Adrenal gland (tissue), 12 donors: ENCODE measurements around the gene SPAG16. TPM values are rescaled to one million over a fixed set of nuclear protein-coding genes. Genes with fewer than 3 reads are reported as not detected.

Experiments
- DNase-seq, 7 donors: peaks; one replicate each; pipeline ENCODE4 v3.0.0-alpha.2; 2019 to 2020
- H3K27ac ChIP-seq, 5 donors: fragments of 200-600 bp; sonication (generic) in 4 of 5; 1 replicate in 3 of 5; 2 replicates in 2 of 5; pipeline versions ENCODE4 v1.5.1 to v1.8.0; 2016 to 2020; ENCODE audit warnings: mild to moderate bottlenecking in 1 of 5
- H3K27me3 ChIP-seq: fragments of 200-600 bp; 2 replicates; pipeline ENCODE4 v1.8.0; 2021
- H3K36me3 ChIP-seq, 2 donors: fragments of 200-600 bp; replicated peaks in 1 of 2; 1 replicate in 1 of 2; 2 replicates in 1 of 2; pipeline versions ENCODE4 v1.5.1 to v1.8.0; 2018 to 2022
- H3K4me1 ChIP-seq, 2 donors: fragments of 200-600 bp; replicated peaks in 1 of 2; 1 replicate in 1 of 2; 2 replicates in 1 of 2; pipeline versions ENCODE4 v1.5.1 to v1.8.0; 2018 to 2021
- H3K4me3 ChIP-seq, 4 donors: fragments of 200-600 bp; sonication (generic) in 3 of 4; one replicate each; pipeline ENCODE4 v1.5.1; 2016 to 2018
- H3K9me3 ChIP-seq, 3 donors: fragments of 200-600 bp; sonication (generic) in 1 of 3; replicated peaks in 1 of 3; 1 replicate in 2 of 3; 2 replicates in 1 of 3; pipeline versions ENCODE4 v1.5.1 to v1.8.0; 2016 to 2021
- CTCF ChIP-seq, 6 experiments: fragments of 450-650 bp in 4 of 6; fragments of 200-600 bp in 2 of 6; sonication (generic) in 1 of 6; IDR thresholded peaks; 1 replicate in 5 of 6; 2 replicates in 1 of 6; pipeline versions ENCODE4 v1.5.1 to v1.8.0; 2016 to 2021; ENCODE audit warnings: antibody characterized with exemption in 6 of 6, mild to moderate bottlenecking in 2 of 6, moderate library complexity in 1 of 6
- POLR2A ChIP-seq, 2 donors: fragments of 450-650 bp; IDR thresholded peaks; one replicate each; pipeline ENCODE4 v1.6.1; 2017; ENCODE audit warnings: antibody characterized with exemption in 2 of 2, mild to moderate bottlenecking in 2 of 2, moderate library complexity in 1 of 2
- WGBS, 4 donors: extraction: QIAGEN DNeasy Blood & Tissue Kit in 2 of 4; methylation state at CpG; one replicate each; pipeline versions ENCODE4 v1.1.5 to v1.1.7; 2013 to 2017; 5-methylcytosine and 5-hydroxymethylcytosine counted together
- intact Hi-C, 2 donors: fragments of 100-400 bp; cut with DNase I; formaldehyde crosslinking; loops; one replicate each; pipeline versions ENCODE4 v1.14.1 to v1.15.0; 2022 to 2023
- polyA plus RNA-seq, 3 donors: library from polyadenylated mRNA; stranded (reverse); fragments of 200-250 nt in 2 of 3; fragments of 350-450 nt in 1 of 3; fragmentation: Illumina TruSeq in 1 of 3; extraction: RNeasy Lipid Tissue Mini Kit (QIAGEN cat#74804) in 1 of 3; gene quantifications; one replicate each; pipeline ENCODE4 v1.2.3, GENCODE V29; 2013 to 2014
- total RNA-seq, 9 donors: library from RNA; depleted of rRNA in 4 of 9; stranded (reverse); fragments of >200 nt in 4 of 9; fragments of 120-200 nt in 1 of 9; fragmentation: NEBNext Ultra II Directional in 1 of 9; extraction: Animal tissue kit (Norgen Biotek cat#: 25700) in 1 of 9; gene quantifications; one replicate each; pipeline versions ENCODE4 v1.1.0 to v1.2.4, GENCODE V29; 2013 to 2023
- donor health status: healthy with polysubstance abuse.
- donor health status: Bipolar disorder and iron deficiency.
- donor health status: DM: yes; HTN: yes; CAD: no.
- donor health status: DM: no; HTN: no; CAD: no.
- donor health status: DM: no; HTN: no; CAD: no.
- donor health status: DM: yes; HTN: yes; CAD: no.

The SPAG16 gene
- total and polyA plus RNA-seq, 12 donors = 12.4 to 45.3 (median 21.8) TPM

DNA sequence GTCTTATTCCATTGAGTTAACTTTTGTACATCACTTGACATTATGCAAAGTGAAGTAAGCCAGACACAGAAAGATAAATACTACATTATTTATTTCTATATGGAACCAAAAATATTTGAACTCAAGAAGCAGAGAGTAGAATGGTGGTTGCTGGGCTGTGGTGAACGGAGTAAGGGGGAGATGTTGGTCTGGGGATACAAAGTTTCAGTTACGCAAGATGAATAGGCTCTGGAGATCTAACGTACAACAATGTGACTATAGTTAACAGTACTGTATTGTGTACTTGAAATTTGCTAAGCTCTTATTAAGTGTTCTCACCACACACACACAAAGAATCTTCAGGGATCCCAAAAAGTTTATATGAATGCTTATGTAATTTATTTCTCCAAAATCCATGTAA, 1001.7 kb downstream of the SPAG16 start:
- intact Hi-C loops = no loop called here
- no peaks in the 10 kb centered on the region for H3K4me1 ChIP-seq
- no peaks in the 10 kb centered on the region for H3K9me3 ChIP-seq
- TF ChIP-seq CTCF (IDR thresholded peaks at IDR 0.05) = no peak
- TF ChIP-seq POLR2A (IDR thresholded peaks at IDR 0.05) = no peak
- no peak overlapping the region for H3K4me3 ChIP-seq
- no peak for DNase-seq
- 34 to 46% (median 42%) methylated on average over 3 of the region's 3 CpGs for WGBS, 4 donors
- no peaks in the 10 kb centered on the region for H3K27me3 ChIP-seq
- no peak overlapping the region for H3K27ac ChIP-seq
- H3K36me3 ChIP-seq = no peaks in the 10 kb centered on the region

- intact Hi-C loops = no loop called here
- TF ChIP-seq POLR2A (IDR thresholded peaks at IDR 0.05) (no peak), CTCF (IDR thresholded peaks at IDR 0.05) (no peak)
Observed at GRCh38 chr2:214293593-214293992, 1009.3 kb downstream of the SPAG16 start.

GRCh38 chr2:214294426-214294825, 1010.2 kb downstream of the SPAG16 start:
- DNase-seq = no peak
- Histone ChIP-seq H3K4me1 (no peaks in the 10 kb centered on the region), H3K27me3 (no peaks in the 10 kb centered on the region), H3K36me3 (no peaks in the 10 kb centered on the region), H3K4me3 (no peak overlapping the region), H3K9me3 (peaks cover 0 to 5% (median 0%) of the 10 kb centered on the region in 3 donors), H3K27ac (no peak overlapping the region)
- intact Hi-C loops = no loop called here
- TF ChIP-seq POLR2A (IDR thresholded peaks at IDR 0.05) = no peak
- no peak for TF ChIP-seq CTCF (IDR thresholded peaks at IDR 0.05)

More at GRCh38 chr2:214293593-214293992, 1009.3 kb downstream of the SPAG16 start:
- Histone ChIP-seq H3K4me3 (no peak overlapping the region), H3K27me3 (no peaks in the 10 kb centered on the region), H3K27ac (no peak overlapping the region), H3K36me3 (no peaks in the 10 kb centered on the region), H3K4me1 (no peaks in the 10 kb centered on the region), H3K9me3 (peaks cover 0 to 5% (median 0%) of the 10 kb centered on the region in 3 donors)
- no peak for DNase-seq

GRCh38 chr2:214297423-214297822, 1013.2 kb downstream of the SPAG16 start:
- 55 to 64% (median 56%) methylated on average over 2 of the region's 2 CpGs for WGBS, 4 donors
- no peaks in the 10 kb centered on the region for H3K4me1 ChIP-seq
- DNase-seq = no peak

More at GRCh38 chr2:214297423-214297822, 1013.2 kb downstream of the SPAG16 start:
- no peaks in the 10 kb centered on the region for H3K36me3 ChIP-seq
- peaks cover 0 to 3% (median 0%) of the 10 kb centered on the region in 3 donors for H3K9me3 ChIP-seq
- TF ChIP-seq CTCF (IDR thresholded peaks at IDR 0.05) (no peak), POLR2A (IDR thresholded peaks at IDR 0.05) (no peak)
- H3K4me3 ChIP-seq = no peak overlapping the region
- intact Hi-C loops = no loop called here
- H3K27ac ChIP-seq = no peak overlapping the region
- H3K27me3 ChIP-seq = no peaks in the 10 kb centered on the region
